SK-N-SH (cell line): Measurements from ENCODE around the gene CPZ. TPM values are rescaled to one million over a fixed set of nuclear protein-coding genes. Genes with fewer than 3 reads are reported as not detected.

Experiments used
- CTCF ChIA-PET: fragments of 300-600, 350-600 bp; formaldehyde crosslinking; extraction: SDS; loops from one replicate; lab custom pipeline; 2021; lab: Yijun Ruan, JAX
- POLR2A ChIA-PET: fragments of 350-600 bp; sonication (Branson Sonifier 250); formaldehyde crosslinking; extraction: SDS; loops from one replicate; lab custom pipeline; 2020; ENCODE audit warnings: antibody characterized with exemption, inconsistent platforms; lab: Yijun Ruan, JAX
- DNase-seq: peaks from one replicate; pipeline ENCODE4 v3.0.0; 2012
- H2AFZ ChIP-seq: fragments of 200-600 bp; sonication (generic); 2 replicates; pipeline ENCODE4 v1.8.1; 2016; ENCODE audit warnings: antibody characterized with exemption, mild to moderate bottlenecking, low read depth
- H3F3A ChIP-seq: fragments of 200-600 bp; sonication (generic); replicated peaks from 2 replicates; pipeline ENCODE3; 2016; ENCODE audit warnings: antibody characterized with exemption, mild to moderate bottlenecking; ENCODE audit not compliant: insufficient read depth
- H3K27ac ChIP-seq, 2 experiments: fragments of 200-500 bp in 1 of 2; fragments of 200-600 bp in 1 of 2; sonication (Bioruptor generic) in 1 of 2; sonication (generic), shearing (Covaris generic) in 1 of 2; 2 replicates each; pipeline versions ENCODE4 v1.5.1 to v1.6.1; 2014 to 2016; ENCODE audit warnings: low read depth in 2 of 2, inconsistent platforms in 1 of 2, low read length in 1 of 2, mild to moderate bottlenecking in 1 of 2, mixed read lengths in 1 of 2
- H3K27me3 ChIP-seq: fragments of 200-600 bp; sonication (generic), shearing (Covaris generic); 2 replicates; pipeline ENCODE4 v1.6.1; 2016; ENCODE audit warnings: mixed run types; ENCODE audit not compliant: insufficient read depth
- H3K36me3 ChIP-seq, 2 experiments: fragments of 200-500 bp in 1 of 2; fragments of 200-600 bp in 1 of 2; sonication (Bioruptor generic) in 1 of 2; sonication (generic) in 1 of 2; replicated peaks in 1 of 2; 2 replicates each; pipeline versions ENCODE3 to v1.5.1; 2014 to 2016; ENCODE audit warnings: low read length in 1 of 2, mild to moderate bottlenecking in 1 of 2; ENCODE audit not compliant: insufficient read depth in 2 of 2, control insufficient read depth in 1 of 2
- H3K4me1 ChIP-seq, 2 experiments: fragments of 200-500 bp in 1 of 2; fragments of 200-600 bp in 1 of 2; sonication (Bioruptor generic) in 1 of 2; sonication (generic), shearing (Covaris generic) in 1 of 2; 2 replicates each; pipeline versions ENCODE4 v1.5.1 to v1.6.1; 2014 to 2016; ENCODE audit warnings: low read depth in 1 of 2, low read length in 1 of 2, mixed run types in 1 of 2; ENCODE audit not compliant: insufficient read depth in 2 of 2, control insufficient read depth in 1 of 2
- H3K4me2 ChIP-seq: fragments of 200-600 bp; sonication (generic), shearing (Covaris generic); 2 replicates; pipeline ENCODE4 v1.6.1; 2017; ENCODE audit warnings: mixed run types
- H3K4me3 ChIP-seq, 2 experiments: fragments of 200-500 bp in 1 of 2; fragments of 200-600 bp in 1 of 2; sonication (Bioruptor generic) in 1 of 2; sonication (generic), shearing (Covaris generic) in 1 of 2; 2 replicates each; pipeline versions ENCODE4 v1.5.1 to v1.8.1; 2014 to 2016; ENCODE audit warnings: low read depth in 2 of 2, inconsistent platforms in 1 of 2, low read length in 1 of 2, mild to moderate bottlenecking in 1 of 2, mixed read lengths in 1 of 2, moderate library complexity in 1 of 2
- H3K79me2 ChIP-seq: fragments of 200-600 bp; sonication (generic); 2 replicates; pipeline ENCODE4 v1.8.1; 2017; ENCODE audit warnings: mild to moderate bottlenecking; ENCODE audit not compliant: insufficient read depth
- H3K9ac ChIP-seq: fragments of 200-600 bp; sonication (generic); 2 replicates; pipeline ENCODE4 v1.6.1; 2017; ENCODE audit warnings: mixed run types
- H3K9me2 ChIP-seq: fragments of 200-600 bp; sonication (generic); 2 replicates; pipeline ENCODE4 v1.6.1; 2017; ENCODE audit warnings: mixed run types
- H3K9me3 ChIP-seq: fragments of 200-600 bp; sonication (generic); 2 replicates; pipeline ENCODE4 v1.6.1; 2017; ENCODE audit warnings: mixed run types, mild to moderate bottlenecking, moderate library complexity
- H4K20me1 ChIP-seq: fragments of 200-600 bp; sonication (generic); 2 replicates; pipeline ENCODE4 v1.6.1; 2017; ENCODE audit warnings: mild to moderate bottlenecking, mixed run types; ENCODE audit not compliant: insufficient read depth
- ELF1 ChIP-seq: IDR thresholded peaks from 2 replicates; pipeline ENCODE4 v1.4.0; 2012
- EP300 ChIP-seq, 2 experiments: IDR thresholded peaks; 2 replicates each; pipeline versions ENCODE4 v1.4.0 to v1.6.1; 2012; ENCODE audit warnings: borderline replicate concordance in 1 of 2, low read depth in 1 of 2, low read length in 1 of 2
- FOSL2 ChIP-seq: IDR thresholded peaks from 2 replicates; pipeline ENCODE4 v1.4.0; 2012; ENCODE audit warnings: low read depth, mild to moderate bottlenecking, moderate library complexity, borderline replicate concordance
- GABPA ChIP-seq: IDR thresholded peaks from 2 replicates; pipeline ENCODE4 v1.4.0; 2012; ENCODE audit warnings: low read depth, mild to moderate bottlenecking
- MAX ChIP-seq: IDR thresholded peaks from 2 replicates; pipeline ENCODE4 v1.4.0; 2012; ENCODE audit warnings: low read depth
- MEF2A ChIP-seq: IDR thresholded peaks from 2 replicates; pipeline ENCODE4 v1.4.0; 2012; ENCODE audit warnings: low read depth, borderline replicate concordance
- RCOR1 ChIP-seq: fragments of 150-350 bp; IDR thresholded peaks from 2 replicates; pipeline ENCODE4 v1.6.1; 2017; ENCODE audit warnings: antibody characterized with exemption, low read length
- RXRA ChIP-seq: IDR thresholded peaks from 2 replicates; pipeline ENCODE4 v1.4.0; 2012; ENCODE audit warnings: low read depth, mild to moderate bottlenecking, borderline replicate concordance
- SMC3 ChIP-seq: IDR thresholded peaks from 2 replicates; pipeline ENCODE4 v1.6.1; 2012; ENCODE audit warnings: low read depth, low read length, improper control_type of control experiment
- TEAD4 ChIP-seq: IDR thresholded peaks from 2 replicates; pipeline ENCODE4 v1.4.0; 2012; ENCODE audit warnings: mild to moderate bottlenecking, borderline replicate concordance; ENCODE audit not compliant: insufficient read depth
- YY1 ChIP-seq: IDR thresholded peaks from 2 replicates; pipeline ENCODE4 v1.4.0; 2012; ENCODE audit warnings: low read depth, mild to moderate bottlenecking
- WGBS: methylation state at CpG from one replicate; pipeline ENCODE4 v1.1.6; 2017; ENCODE audit warnings: low lambda C conversion rate; 5-methylcytosine and 5-hydroxymethylcytosine counted together
- polyA plus RNA-seq, 3 experiments: library from polyadenylated mRNA; depleted of rRNA; stranded (reverse); fragments of >200 nt; gene quantifications; 2 replicates each; pipeline ENCODE4 v1.2.3, GENCODE V29; 2012
- TF ChIP-seq, protein P1 (sequence below): fragments of 150-350 bp; IDR thresholded peaks from 2 replicates; pipeline ENCODE4 v1.6.1; 2016; ENCODE audit warnings: mild to moderate bottlenecking, low read depth, low read length

Gene CPZ
- polyA plus RNA-seq, 1 of the 3 experiments (the other 2 are of a cell fraction) = not detected

GRCh38 chr4:8556341-8557150 is 36.0 kb upstream of the CPZ start (continued):
- TF ChIP-seq, protein P1, sequence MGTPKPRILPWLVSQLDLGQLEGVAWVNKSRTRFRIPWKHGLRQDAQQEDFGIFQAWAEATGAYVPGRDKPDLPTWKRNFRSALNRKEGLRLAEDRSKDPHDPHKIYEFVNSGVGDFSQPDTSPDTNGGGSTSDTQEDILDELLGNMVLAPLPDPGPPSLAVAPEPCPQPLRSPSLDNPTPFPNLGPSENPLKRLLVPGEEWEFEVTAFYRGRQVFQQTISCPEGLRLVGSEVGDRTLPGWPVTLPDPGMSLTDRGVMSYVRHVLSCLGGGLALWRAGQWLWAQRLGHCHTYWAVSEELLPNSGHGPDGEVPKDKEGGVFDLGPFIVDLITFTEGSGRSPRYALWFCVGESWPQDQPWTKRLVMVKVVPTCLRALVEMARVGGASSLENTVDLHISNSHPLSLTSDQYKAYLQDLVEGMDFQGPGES = no peak
- TF ChIP-seq RXRA (no peak), ELF1 (no peak), RCOR1 (no peak)
- TF ChIP-seq, all 33 proteins: peak for 0

GRCh38 chr4:8557151-8558076 is 35.2 kb upstream of the CPZ start:
- H3K79me2 ChIP-seq = no peaks in the 10 kb centered on the region
- WGBS = 58% methylated on average over 15 of the region's 21 CpGs
- H3K9me3 ChIP-seq = no peaks in the 10 kb centered on the region
- ChIA-PET POLR2A (interaction anchor here (0.6 kb wide), 1 partner anchor 30 kb away, joined by 3 read pairs; no protein-coding TSS in a partner anchor), CTCF (interaction anchor here (1.0 to 1.4 kb wide), 3 partner anchors 10 to 12 kb away, joined by 3 to 8 read pairs (median 3); no protein-coding TSS in a partner anchor)
- H4K20me1 ChIP-seq = no peaks in the 10 kb centered on the region
- H3K4me1 ChIP-seq = no peaks in the 10 kb centered on the region
- no peak overlapping the region for H3K4me3 ChIP-seq
- H3K4me2 ChIP-seq = no peak overlapping the region
- H3K9me2 ChIP-seq = no peaks in the 10 kb centered on the region
- no peak overlapping the region for H2AFZ ChIP-seq
- H3K27me3 ChIP-seq = no peaks in the 10 kb centered on the region
- H3F3A ChIP-seq = no peaks in the 10 kb centered on the region
- no peaks in the 10 kb centered on the region for H3K36me3 ChIP-seq
- no peak overlapping the region for H3K9ac ChIP-seq
- no peak for DNase-seq
- TF ChIP-seq YY1 = no peak
- no peak for TF ChIP-seq MEF2A
- no peak for TF ChIP-seq TEAD4
- no peak for TF ChIP-seq FOSL2
- no peak for TF ChIP-seq MAX
- no peak for TF ChIP-seq EP300 (IDR thresholded peaks at IDR 0.05; ENCODE audit: borderline replicate concordance in 1 of 2, low read depth in 1 of 2, low read length in 1 of 2)
- TF ChIP-seq SMC3 = no peak
- no peak for TF ChIP-seq GABPA
- H3K27ac ChIP-seq = no peak overlapping the region
